ENCODE results near the gene RAD51B.

GRCh38 chr14:68666899-68667298 is 847.3 kb downstream of the RAD51B start:
- no peak for TF ChIP-seq CTCF (conservative IDR thresholded peaks at IDR 0.05; ENCODE audit: low read depth, low read length)
- TF ChIP-seq EZH2 (IDR thresholded peaks at IDR 0.05; ENCODE audit: low read length, unreplicated experiment) = no peak

All from PC-3 (cell line).